Activated T-helper 1 cell treated with anti-CD3 and anti-CD28 coated beads, Interleukin-2, amount 50 U/mL, for 16 hours (primary cell): ENCODE results near the gene ACTL10.
"Not testable (repeated sequence)": the region's sequence is repeated elsewhere in the genome, so short reads cannot be mapped to it uniquely, and the experiment has no call there.

Experiments
- DNase-seq, 2 donors: peaks; one replicate each; pipeline ENCODE4 v3.0.0-alpha.2; 2020; ENCODE audit warnings: low read depth in 1 of 2, low spot score in 1 of 2

Gene ACTL10

DNA sequence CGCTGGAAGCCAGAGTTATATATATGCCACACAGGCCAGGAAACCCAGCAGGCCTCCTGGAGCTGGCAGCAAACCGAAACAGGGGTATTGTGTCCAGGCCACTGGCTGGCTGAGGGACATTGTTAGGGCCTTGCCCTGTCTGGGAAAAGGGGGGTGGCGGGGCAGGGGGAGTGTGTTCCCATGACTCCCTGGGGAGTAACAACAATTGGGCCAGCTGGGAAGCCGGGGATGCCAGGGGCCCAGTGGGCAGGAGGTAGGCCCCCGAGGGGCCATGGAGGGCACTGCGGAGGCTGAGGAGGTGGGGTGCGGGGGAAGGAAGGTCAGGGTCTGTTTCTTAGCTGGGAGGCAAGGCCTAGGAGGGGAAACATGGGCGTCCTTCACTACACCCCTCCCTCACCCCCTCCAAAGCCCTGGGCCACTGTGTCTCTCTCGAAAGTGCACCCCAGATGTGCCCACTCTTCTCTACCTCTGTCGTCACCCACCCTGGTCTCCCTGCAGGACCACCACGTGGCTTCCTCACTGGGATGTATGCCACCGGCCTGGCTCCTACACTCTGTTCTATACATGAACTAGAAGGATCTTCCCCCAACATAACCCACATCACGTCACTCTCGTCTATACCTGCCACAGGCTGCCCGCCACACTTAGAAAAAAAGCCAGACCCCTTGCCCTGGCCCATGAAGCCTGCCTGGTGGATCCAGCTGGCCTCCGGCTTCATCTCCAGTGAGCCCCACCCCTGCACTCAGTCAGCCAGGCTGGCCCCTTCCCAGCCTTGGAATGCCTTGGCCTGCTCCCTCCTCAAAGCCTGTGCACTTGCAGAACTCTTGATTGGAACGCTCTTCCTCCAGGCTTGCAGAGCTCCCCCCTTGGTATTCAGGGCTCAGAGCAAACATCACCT, 27.2 kb downstream of the ACTL10 start:
- DNase-seq, result no peak

DNA sequence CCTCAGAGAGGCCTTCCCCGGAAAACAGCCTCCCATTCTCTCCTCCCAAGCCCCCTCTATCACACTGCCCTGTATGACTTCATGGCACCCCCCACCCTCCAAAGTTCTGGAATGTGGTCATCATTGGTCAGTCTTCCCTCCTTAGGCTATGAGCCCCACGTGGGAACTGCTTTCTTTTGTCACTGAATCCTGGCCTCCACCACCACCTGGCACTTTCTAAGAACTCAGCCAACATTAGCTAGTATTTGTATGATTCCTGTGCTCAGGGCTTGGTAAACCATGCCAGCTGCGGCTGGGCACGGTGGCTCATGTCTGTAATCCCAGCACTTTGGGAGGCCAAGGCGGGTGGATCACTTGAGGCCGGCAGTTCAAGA, 27.9 kb downstream of the ACTL10 start:
- DNase-seq, result no peak

- no peak for DNase-seq
Measured at GRCh38 chr20:33696448-33696847, 29.7 kb downstream of the ACTL10 start.

DNA sequence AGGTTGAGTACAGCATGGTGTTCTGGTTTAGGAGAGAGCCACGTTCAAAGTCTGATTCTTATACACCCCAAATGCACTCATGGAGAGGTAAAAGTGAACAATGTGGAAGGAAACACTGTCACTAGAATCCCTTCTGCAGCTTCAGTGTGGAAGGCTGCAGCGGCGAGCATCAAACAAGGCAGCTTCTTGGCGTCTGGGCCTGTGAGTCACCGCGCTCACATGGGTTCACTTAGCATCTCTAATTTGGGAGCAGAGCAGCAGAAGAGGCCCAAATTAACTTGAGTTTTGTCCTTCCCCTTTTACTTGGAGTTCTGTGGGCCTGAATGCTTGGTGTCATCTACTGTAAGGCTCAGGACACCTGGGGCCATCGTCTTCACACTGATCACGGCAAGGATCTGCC, 30.4 kb downstream of the ACTL10 start:
- DNase-seq, result no peak

DNA sequence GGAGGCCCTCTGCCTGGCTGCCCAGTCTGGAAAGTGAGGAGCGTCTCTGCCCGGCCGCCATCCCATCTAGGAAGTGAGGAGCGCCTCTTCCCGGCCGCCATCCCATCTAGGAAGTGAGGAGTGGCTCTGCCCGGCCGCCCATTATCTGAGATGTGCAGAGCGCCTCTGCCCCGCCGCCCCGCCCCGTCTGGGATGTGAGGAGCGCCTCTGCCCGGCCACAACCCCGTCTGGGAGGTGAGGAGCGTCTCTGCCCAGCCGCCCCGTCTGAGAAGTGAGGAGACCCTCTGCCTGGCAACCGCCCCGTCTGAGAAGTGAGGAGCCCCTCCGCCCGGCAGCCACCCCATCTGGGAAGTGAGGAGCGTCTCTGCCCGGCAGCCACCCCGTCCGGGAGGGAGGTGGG, 32.2 kb downstream of the ACTL10 start:
- not testable (repeated sequence) for DNase-seq

- not testable (repeated sequence) for DNase-seq
Measured at GRCh38 chr20:33700696-33701441, 34.1 kb downstream of the ACTL10 start.

- DNase-seq, result no peak
Measured at GRCh38 chr20:33701629-33702450, 35.1 kb downstream of the ACTL10 start.

DNA sequence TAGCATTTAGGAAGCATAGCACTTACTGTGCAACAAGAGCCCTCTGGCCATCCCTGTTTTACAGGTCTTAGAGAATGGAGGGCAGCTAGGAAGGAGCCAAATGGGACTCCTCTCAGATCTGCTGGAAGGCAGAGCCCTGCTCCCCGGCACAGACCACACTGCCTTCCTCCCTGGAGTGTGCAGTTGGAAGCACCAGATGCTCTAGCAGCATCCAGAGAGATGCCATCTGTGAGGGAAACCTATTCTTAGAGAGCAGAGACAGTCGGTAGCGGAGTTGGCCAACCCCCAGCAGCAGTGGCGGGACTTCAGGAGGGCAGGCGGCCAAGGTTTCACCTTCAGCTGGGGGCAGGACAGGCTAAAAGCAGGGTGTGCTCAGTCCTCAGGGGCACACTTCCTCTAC, 36.1 kb downstream of the ACTL10 start:
- DNase-seq, result no peak

GRCh38 chr20:33703498-33704137, 36.9 kb downstream of the ACTL10 start:
- no peak for DNase-seq

DNA sequence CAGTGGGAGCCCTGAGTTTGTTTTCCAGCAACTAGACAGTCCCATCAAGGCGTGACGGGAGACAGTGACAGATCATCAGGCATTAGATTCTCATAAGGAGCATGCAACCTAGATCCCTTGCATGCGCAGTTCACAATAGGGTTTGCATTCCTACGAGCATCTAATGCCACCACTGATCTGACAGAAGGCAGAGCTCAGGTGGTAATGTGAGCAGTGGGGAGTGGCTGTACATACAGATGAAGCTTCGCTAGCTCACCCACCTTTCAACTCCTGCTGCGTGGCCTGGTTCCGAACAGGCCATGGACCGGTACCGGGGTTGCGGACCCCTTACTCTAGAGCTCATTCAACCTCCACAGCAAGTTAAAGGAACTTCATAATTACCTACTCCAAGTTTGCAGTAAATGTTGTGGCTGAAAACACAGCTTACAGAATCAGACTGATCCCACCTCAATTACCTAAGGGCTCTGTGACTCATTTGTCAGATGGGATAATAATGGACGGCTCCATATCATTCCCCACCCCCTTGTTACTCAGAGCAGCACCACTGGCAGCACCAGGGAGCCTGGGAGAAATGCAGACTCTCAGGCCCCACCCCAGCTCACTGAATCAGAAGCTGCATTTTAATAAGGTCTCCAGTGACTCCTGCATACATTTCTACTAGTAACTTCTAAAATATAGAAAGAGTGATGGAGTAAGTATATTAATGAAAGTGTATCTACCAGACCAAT, 37.6 kb downstream of the ACTL10 start:
- DNase-seq, result no peak

DNA sequence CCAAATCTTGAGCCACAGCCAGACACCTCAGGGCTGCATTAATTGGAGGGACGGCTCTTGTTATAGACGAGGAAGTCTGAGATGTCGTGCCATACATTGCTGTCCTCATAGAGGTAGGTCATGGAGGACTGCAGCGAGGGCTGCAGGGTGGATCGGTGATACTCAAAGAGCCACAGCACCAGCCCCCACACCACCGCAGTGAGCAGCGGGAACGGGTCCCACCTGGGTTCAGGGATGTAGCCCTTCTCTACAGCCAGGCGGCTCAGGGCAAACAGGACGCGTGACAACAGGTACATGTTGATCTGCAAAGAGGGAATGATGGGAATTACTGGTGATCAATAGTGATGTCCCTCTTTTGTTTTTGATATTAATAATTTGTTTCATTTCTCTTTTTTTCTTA, 40.9 kb downstream of the ACTL10 start:
- DNase-seq, result no peak

DNA sequence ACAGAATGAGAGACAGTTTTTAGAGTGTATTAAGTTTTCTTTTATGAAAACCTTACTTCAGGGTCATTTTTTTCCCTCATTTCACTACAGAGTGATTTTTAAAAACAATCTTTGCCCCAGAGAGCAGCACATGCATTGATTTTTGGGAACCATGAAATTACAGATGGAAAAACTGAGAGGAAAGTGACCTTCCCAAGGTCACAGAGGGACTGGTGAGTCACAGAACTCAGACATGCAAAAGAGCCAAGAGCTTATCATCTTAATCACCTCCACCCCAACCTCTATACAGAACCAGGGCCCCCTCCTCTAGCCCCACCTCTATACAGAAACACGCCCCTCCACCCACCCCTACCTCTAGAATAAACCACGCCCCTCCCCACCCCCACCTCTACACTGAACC, 42.7 kb downstream of the ACTL10 start:
- DNase-seq, result no peak

GRCh38 chr20:33709905-33710541, 43.3 kb downstream of the ACTL10 start:
- no peak for DNase-seq

GRCh38 chr20:33710681-33711445, 44.1 kb downstream of the ACTL10 start:
- no peak for DNase-seq

GRCh38 chr20:33711446-33711738, 44.6 kb downstream of the ACTL10 start:
- DNase-seq, result no peak

DNA sequence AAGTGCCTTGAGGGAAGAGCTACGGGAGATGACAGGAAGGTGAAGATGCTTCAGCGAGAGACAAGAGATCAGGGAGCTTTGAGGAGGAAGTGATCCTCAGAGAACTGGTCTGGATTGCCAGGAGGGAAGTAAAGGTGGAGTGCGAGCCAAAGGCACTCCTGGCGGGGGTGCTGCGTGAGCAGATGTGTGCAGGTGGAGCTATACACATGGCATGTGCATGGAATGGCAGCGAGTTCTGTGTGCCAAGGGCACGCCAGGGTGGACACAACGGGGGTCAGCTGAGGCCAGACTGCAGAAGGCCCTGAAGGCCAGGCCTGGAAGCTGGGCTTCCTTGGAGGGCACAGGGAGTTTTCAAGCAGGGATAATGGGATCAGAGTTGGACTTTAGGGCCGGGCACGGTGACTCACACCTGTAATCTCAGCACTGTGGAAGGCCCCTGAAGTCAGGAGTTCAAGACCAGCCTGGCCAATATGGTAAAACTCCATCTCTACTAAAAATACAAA, 47.2 kb downstream of the ACTL10 start:
- no peak for DNase-seq

DNA sequence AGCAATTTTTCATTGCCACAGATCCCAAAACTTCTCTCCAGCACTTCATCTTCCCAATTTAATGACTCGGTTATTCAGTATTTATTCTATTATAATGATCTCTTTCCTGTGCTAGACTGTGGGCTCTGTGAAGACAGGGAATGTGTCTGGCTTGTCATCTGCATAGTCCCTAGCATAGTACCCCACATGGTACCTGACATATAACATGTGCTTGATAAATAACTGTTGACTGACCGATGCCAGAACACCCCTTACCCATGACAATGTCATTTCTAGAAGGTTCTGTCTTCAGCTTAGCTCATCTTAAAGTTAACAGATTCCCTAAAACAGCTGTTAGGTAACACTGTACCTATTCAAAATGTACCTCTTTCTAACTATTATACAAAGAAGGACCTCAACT, 49.8 kb downstream of the ACTL10 start:
- no peak for DNase-seq
